Epithelial cell of prostate (primary cell): Measurements from ENCODE around the gene KCND2.
A peak's percentile ranks its signal among the peaks of the same experiment; 100 is the strongest.

Experiments
- DNase-seq: peaks from one replicate; pipeline ENCODE4 v3.0.0-alpha.2; 2011; ENCODE audit warnings: low read depth, low spot score
- H3K27ac ChIP-seq: fragments of 450-650 bp; 2 replicates; pipeline ENCODE4 v1.5.1; 2017; ENCODE audit warnings: mild to moderate bottlenecking

The KCND2 gene

DNA sequence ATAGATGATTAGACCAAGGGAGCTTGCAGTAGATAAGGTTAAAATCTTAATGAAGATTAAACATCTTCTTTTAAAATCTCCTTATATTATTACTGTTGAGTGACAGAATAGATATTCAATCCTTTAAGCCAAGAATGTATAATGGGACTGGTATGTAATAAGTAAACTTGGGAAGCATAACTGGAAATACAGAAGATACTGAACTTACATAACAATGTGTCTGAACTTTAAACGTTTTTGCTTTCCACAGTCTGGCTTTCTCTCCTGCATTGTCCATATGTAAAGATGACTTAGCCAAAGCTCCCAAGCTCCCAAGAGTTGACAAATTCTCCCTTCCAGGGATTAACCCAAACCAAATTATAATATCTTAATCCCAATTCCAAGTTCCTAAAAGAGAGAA lies 129.8 kb downstream of the KCND2 start:
- peak overlapping the region; percentile 83 for H3K27ac ChIP-seq
- DNase-seq = no peak

DNA sequence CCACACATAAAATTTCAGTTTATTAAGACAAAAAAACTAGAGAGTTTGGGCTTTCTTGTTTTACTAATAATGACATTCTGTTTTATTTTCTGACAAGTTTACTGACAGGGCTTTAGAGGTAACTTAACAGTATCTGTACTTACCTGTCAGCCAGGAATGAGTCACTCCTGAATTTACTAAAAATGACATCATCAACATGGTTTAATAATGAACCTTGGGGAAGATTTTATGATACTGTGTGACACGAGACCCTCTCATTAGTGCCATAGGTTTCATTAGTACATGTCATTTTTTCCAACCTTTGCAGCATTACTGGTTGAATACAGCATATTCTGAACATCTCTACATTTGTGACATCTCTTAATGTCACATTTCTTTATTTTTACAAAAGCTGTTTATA lies 131.1 kb downstream of the KCND2 start:
- no peak overlapping the region for H3K27ac ChIP-seq
- DNase-seq = peak; percentile 64

DNA sequence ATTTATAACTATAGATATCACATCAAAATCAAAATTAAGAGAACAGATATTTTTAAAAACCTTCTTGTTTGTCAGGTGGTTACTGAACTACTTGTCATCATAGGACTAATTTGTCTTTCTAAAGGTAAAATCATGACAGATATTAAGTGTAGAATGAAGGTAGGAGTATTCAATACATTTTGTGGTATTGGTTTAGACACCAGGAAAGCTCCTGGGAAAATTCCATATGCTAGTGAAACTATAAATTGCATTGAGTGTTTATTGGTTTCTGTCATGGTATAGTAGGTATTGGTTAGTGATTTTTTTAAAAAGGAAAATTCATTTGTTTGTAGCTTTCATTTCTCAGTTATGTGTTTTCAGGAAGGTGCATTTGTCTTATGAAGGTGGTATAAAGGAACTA lies 132.7 kb downstream of the KCND2 start:
- DNase-seq = no peak
- no peak overlapping the region for H3K27ac ChIP-seq

DNA sequence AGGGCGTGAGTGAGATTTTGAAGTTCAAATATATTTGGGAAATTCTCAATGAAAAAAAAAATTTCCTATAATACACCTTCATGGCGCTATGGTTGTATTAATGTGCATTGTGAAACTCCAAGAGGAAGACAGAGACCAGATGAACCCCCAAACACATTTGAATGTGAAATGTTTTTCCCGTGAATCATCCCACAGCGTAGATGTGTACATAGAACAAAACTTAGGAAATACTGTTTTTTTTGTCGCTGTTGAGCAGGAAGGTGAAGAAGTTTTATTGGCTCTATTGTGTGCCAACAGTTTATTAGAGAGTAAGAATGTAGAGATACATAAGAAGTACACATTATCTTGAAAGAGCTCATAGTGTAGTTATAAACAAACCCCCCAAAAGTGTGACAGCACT lies 134.0 kb downstream of the KCND2 start:
- DNase-seq = no peak
- H3K27ac ChIP-seq = no peak overlapping the region

DNA sequence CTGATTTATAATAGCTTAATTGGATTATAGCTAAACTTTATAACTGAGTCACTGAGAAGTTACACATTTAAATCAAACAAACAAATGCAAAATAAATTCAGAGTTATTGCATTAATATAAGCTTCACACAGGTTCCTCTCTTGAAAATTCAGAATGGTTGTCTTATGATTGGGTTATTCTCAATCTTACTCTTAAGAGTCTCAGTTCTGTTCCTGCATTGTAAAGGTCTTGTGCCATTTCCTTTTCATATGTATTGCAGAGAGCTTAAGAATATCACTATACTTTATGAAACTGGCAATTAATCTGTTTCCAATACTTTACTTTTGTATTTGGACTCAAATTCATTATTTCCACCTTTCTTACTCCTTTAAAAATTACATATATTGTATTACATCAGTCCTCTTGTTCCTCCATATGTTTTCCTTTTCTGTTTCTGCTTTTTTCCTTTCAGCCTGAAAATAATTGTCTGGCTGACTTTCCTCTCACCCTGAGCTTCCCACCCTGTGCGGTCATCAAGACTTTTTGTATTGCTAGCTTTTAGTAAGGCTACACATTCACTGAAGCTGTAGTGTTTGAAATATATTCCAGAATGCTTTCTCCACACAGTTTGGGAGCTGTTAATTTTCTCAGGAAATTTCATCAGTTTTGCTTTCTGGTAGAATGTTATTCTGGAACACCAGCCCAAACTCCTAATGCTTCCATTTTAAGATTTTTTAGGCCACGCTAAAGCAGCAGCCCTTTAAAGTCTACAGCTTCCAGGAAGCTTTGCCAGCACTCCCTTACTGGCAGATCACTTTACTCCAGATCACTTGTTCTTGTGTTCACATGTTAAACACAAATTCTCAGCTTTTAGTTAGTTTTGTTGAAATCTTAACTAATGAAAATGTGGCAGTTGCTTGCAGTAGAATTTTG lies 139.4 kb downstream of the KCND2 start:
- H3K27ac ChIP-seq = no peak overlapping the region
- no peak for DNase-seq

DNA sequence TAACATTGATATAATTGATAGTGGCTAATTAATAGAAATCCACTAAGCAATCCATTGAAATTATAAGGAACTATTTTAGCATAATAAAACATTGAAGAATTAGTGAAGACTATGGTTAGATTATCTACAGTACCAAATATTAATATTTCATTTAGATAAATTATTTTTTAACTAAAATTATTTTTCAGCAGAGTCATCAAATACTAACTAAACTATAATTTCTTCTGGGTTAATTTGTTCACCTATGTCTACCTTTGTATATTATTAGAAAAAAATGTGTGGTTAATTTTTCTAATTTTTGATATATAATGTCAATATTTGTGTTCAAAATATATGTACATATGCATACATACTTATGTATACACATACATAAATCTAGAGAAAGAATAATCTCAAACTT lies 140.2 kb downstream of the KCND2 start:
- no peak for DNase-seq
- no peak overlapping the region for H3K27ac ChIP-seq

DNA sequence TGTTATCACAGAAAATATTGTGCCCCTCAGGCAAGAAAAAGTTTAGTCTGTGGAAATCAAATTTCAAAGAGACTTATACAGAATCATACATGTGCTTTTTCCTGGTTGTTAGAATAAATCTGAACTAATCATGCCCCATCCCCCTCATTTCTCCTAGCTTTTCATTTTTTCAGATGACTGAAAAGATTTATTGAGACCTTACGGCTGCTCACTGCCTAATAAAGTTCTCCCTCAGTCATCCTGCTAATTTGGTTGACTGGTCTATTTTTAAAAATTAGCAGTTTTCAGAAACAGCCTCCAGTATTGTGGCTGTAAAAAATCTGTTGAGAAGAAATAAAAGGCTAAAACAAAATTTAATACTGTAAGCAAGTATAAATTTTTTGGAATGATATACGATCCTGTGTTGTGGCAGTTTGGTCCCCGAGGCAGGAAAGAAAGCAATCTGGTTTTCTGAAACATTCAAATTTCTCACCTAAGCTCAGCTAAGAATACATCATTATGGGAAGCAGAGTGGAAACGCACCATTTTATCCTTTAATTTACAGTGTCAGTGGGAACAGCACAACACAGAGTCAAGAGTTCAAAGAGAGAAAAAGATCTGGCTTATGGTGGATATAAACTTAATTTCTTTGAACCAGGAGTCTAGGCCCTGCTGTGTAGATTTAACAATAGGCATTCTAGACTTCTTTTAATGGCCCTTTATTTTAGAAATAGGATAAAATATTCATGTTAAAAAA lies 144.4 kb downstream of the KCND2 start:
- no peak overlapping the region for H3K27ac ChIP-seq
- DNase-seq = no peak

DNA sequence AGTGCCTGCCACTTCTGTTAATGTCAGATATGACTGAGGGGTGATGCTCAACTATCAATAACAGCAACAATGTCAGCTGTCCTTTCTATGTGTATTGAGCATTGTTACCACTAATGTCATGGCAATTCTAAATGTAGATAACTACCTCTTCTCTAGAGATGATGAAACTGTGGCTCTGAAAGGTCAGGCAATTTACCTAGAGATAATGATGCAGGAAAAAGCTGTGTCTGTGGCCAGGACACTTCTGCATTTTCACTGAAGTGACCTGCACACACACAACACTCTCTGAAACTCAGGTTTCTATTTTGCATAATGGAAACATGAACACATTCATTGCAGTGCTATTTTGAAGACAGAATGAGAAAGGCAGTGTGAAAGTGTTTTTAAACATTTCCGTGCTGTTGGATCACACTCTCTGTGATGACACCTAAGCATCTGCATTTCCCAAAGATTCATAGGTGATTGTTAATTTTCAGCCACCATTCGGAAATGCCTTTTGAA lies 148.2 kb downstream of the KCND2 start:
- no peak overlapping the region for H3K27ac ChIP-seq
- no peak for DNase-seq

DNA sequence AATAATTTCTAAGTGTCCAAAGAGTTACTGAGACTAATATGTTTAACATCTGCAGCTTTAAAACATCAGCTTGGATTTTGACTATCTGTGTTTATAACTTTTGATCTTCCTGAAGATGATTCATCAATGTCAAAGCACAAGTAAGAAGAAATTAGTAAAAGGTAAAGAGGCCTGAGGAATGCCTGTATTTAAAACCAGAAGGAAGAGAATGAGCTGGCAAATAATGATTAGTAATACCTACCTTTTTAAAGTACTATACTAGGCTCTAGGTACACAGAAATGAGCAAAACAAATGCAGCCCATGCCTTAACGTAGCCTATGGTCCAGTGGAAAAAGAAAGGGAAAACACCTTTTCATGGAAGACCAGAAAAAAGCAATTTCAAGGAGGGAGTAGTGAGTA lies 158.0 kb downstream of the KCND2 start:
- DNase-seq = no peak
- H3K27ac ChIP-seq = no peak overlapping the region

DNA sequence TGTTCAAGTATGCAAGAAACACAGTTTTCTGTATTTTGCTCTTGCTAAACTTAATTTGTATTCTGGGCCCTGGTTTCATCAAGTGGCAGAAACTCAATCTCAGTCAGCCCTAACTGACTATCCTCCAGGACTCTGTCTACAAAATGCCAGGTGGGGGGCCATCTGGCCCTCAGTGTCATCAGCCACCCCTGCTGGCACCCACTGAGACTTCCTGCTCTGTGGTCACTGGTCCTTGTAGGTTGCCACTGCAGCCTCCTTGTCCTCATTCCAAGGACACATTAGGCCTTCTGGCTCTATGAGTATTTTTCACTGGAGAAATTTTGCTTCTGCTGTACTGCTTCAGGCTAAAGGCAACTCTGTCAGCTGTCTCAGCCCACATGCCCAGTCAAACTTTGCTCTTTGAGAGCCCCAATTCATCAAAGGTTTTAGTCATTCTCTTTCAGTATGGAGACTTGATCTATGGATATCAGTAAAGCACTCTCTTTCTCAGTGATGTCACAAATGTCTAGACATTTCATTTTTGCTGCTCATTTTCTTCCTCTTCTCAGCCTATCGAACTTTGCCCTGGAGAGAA lies 163.6 kb downstream of the KCND2 start:
- H3K27ac ChIP-seq = no peak overlapping the region
- no peak for DNase-seq

DNA sequence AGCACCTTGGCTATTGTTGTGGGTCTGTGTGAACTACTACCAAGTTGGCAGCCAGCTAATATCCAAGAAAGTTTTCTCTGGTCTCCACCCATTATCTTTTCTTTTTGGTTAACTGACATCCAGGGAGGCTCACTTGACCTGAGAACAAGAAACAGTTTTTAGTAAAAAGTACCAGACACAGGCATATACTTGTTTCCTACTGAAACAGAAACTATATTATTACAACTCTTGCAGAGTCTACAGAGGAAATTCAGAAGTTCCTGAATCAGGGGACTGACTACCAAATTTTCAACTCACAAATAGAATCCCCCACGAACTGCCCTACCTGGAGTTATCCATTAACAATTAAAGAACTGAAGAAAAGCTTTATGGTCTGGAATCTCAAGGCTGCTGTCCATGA lies 168.9 kb downstream of the KCND2 start:
- H3K27ac ChIP-seq = no peak overlapping the region
- no peak for DNase-seq

DNA sequence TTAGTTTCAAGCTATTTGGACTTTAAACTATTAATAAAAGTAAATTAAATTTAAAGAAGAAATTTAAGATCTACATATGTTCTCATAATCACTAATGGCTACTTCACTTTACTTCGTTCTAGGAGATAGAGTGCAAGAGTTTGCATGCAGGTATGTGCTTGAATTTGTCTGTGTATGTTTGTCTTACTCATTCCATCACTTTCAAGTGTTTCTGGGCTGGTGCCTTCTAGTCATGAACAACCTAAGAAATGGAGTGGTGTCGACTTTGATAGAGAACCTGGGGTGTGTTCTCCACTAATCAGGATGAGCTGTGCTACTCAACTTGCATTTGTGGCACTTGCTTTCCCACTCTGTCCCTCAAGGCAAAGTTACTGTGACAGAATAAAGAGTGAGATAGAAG lies 169.9 kb downstream of the KCND2 start:
- H3K27ac ChIP-seq = no peak overlapping the region
- no peak for DNase-seq

DNA sequence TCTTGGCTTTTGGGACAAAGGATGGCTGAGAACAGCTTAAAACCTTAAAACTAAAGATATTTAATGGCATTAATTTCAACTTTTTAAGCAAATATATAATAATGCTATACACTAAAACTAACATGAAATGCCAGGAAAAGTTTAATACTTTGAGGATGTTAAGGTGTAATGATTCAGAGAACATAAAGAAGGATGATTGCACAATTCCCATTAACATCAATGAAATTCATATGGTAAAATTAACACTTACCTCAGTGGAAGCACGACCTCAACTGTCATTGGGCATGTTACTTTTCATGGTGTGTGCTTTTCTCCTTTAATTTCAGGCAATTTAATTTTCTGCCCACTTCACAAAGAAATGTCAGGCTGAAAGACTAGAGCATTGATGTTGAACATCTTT lies 171.7 kb downstream of the KCND2 start:
- DNase-seq = no peak
- no peak overlapping the region for H3K27ac ChIP-seq

DNA sequence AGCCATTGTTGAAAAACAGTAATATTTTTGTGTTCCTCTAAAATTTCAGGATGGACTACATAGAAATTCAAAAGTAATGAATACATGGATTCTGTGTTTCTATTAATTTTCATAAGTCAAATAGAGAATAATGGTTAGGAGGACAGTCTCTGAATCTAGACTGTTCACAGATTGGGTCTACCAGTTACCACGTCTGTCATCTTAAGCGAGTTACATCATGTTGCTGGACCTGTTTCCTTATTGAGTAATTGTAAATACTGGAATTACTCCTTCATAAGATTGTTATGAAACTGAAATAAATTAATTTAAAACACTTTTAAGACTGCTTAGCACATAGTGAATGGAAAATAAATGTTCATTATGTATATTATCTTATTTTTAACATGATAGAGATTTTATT lies 172.3 kb downstream of the KCND2 start:
- DNase-seq = peak; percentile 18
- H3K27ac ChIP-seq = no peak overlapping the region

DNA sequence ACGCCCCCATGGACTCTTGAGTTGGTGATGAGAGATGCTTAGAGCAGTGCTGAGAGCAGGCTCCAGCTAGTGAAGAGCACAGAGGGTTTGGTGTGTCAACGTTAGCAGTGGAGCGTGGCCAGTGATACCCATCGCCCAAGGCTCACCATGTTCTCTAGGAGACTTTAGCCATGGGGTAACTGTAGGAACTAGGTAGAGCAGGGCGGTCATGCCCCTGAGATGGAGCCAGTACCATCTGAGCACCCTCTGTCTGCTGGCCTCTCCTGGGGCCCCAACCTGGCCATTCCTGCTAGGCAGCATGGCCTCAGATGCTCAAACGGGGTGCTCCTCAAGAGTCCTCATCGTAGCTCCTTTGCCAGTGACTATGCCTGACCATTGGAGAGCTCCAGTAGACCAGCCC lies 179.7 kb downstream of the KCND2 start:
- no peak overlapping the region for H3K27ac ChIP-seq
- DNase-seq = no peak

DNA sequence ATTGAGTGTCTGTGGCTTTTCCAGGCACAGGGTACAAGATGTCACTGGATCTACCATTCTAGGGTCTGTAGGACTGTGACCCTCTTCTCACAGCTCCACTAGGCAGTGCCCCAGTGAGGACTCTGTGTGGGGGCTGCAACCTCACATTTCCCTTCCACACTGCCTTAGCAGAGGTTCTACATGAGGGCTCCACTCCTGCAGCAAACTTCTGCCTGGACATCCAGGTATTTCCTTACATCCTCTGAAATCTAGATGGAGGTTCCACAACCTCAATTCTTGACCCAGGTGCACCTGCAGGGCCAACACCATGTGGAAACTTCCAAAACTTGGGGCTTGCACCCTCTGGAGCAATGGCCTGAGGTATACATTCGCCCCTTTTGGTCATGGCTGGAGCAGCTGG lies 183.7 kb downstream of the KCND2 start:
- H3K27ac ChIP-seq = no peak overlapping the region
- no peak for DNase-seq

DNA sequence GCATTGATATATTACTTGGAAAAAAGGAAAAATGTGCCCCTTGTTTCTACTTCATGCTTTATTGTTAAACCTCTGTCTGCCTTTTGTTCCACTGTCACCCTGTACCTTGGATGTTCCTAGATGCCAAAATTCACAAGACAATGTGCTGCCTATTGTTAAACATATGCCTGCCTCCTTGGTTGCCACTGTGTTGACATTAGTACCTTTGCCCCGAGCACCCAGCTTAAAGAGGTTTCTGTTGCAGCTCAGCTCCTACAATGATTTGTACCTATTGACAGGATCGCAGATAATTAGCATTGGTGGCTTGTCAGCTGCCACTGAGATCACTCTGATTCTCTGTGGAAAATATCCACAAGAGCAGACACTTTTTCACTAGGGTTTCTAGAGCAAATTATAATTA lies 188.0 kb downstream of the KCND2 start:
- DNase-seq = no peak
- no peak overlapping the region for H3K27ac ChIP-seq

DNA sequence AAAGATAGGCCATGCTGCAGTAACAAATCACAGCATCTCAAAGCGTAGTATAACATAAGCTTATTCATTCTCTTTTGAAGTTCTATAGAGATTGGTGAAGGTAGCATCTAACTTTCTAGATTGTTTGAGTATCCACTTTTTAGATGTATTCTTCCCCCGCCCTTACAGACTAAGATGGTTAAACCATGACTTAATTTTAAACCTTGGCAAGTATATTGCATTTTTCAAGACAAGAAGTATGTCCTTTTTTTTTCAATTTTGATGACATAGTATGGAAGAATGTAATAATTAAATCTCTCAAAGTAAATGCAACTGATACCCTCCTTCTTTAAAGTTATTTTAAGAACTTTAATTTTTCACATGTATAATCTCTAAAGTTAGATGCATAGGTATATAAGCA lies 190.0 kb downstream of the KCND2 start:
- no peak overlapping the region for H3K27ac ChIP-seq
- no peak for DNase-seq

DNA sequence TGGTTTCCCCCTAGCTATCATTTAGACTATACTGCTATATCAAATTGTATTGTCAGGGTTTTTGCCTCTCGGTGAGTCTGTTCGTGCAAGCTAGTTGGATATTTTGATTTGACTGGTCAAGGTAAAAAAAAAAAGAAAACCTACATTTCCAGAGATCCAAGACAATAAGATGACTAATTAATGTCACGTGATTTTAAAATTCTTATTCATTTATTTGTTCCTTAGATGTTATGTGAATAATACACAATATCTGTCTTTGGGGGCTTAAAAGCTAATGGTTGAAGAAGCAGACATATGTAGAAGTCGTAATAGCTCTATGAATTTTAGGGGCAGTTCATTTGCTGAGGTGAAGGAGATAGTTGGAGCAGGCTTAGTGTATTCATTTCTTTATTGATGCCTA lies 191.1 kb downstream of the KCND2 start:
- no peak for DNase-seq
- no peak overlapping the region for H3K27ac ChIP-seq

DNA sequence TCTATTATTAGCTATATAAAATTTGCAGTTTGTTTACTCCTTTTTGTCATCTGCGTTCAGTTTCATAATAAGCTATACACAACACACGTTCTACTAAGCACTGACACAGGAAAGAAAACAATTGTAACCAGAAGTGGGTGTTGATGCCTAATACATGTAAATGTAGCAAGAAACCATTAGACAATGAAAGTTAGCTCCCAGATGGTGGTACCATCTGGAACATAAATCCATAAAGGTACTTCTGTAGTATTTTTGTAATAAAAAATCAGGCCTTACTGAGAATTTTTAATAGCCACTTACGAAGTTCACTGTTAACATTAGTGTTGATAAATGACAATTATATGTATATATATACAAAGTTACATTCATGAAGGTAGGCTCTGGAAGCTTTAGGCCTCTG lies 194.7 kb downstream of the KCND2 start:
- DNase-seq = no peak
- H3K27ac ChIP-seq = no peak overlapping the region

DNA sequence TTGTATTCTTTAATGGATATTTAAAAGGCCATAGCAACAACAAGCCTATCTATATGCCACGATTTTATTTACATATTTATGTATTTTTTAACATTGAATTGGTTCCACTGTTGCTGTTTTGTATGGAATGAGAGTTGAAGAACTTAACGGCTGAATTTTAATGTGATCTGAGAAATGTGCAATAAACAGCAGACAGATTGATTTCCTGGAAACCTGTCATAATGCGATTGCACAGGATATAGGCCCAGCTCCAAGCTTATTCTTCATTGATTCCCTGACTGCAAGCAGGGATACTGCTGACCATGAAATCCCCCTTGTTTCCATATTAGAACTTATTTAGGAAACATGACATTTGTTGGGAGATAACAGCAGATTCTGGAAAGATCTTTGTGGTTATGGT lies 195.6 kb downstream of the KCND2 start:
- no peak overlapping the region for H3K27ac ChIP-seq
- no peak for DNase-seq
